Panc1 (cell line): Measurements from ENCODE around the gene COA8.

ENCODE experiments used
- CTCF ChIP-seq: fragments of 450-650 bp; IDR thresholded peaks from 2 replicates; pipeline ENCODE4 v1.5.1; 2017; ENCODE audit warnings: mild to moderate bottlenecking
- POLR2AphosphoS5 ChIP-seq: IDR thresholded peaks from 2 replicates; pipeline ENCODE4 v1.6.1; 2012; ENCODE audit warnings: mild to moderate bottlenecking, low read depth, low read length, moderate library complexity
- REST ChIP-seq, 2 experiments: IDR thresholded peaks; 2 replicates each; pipeline ENCODE4 v1.6.1; 2011 to 2012; ENCODE audit warnings: low read depth in 2 of 2, control low read depth in 1 of 2, low read length in 1 of 2, mild to moderate bottlenecking in 1 of 2, moderate library complexity in 1 of 2; ENCODE audit not compliant: insufficient read depth in 1 of 2

- no peak for TF ChIP-seq CTCF
- TF ChIP-seq POLR2AphosphoS5 = no peak
- no peak for TF ChIP-seq REST (IDR thresholded peaks at IDR 0.05; ENCODE audit: insufficient read depth in 1 of 2, low read depth in 2 of 2, low read length in 1 of 2)
Measured at GRCh38 chr14:103630364-103631108, 67.8 kb downstream of the COA8 start.
